HG03039 (cell line): ENCODE results near the gene LRRC10.
A peak's percentile ranks its signal among the peaks of the same experiment; 100 is the strongest.
"Not testable (repeated sequence)": the region's sequence is repeated elsewhere in the genome, so short reads cannot be mapped to it uniquely, and the experiment has no call there.

Experiments used
- ATAC-seq: cut with Tn5 transposase; IDR thresholded peaks from one replicate; pipeline ENCODE4 v1.9.1; 2021; ENCODE audit warnings: mild to moderate bottlenecking, moderate library complexity; ENCODE audit not compliant: unreplicated experiment

LRRC10 gene

DNA sequence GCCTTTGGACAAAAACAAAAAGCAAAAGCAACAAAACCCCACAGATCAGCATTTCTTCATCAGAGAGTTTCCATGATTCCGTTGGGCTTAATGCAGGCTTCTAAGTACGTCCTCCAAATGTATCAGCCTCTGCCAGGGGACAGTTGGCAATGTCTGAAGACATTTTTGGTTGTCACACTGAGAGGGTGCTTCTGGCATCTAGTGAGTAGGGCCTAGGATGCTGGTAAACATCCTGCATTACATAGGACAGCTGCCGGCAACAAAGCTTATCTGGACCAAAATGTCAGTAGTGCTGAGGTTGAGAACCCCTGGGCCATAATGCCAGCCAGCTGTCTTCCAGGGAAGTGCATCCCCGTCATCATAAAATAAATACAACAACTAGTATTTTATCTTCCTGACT lies 9.4 kb upstream of the LRRC10 start:
- ATAC-seq, result no peak

- no peak for ATAC-seq
Observed at GRCh38 chr12:69619050-69619449, 8.3 kb upstream of the LRRC10 start.

DNA sequence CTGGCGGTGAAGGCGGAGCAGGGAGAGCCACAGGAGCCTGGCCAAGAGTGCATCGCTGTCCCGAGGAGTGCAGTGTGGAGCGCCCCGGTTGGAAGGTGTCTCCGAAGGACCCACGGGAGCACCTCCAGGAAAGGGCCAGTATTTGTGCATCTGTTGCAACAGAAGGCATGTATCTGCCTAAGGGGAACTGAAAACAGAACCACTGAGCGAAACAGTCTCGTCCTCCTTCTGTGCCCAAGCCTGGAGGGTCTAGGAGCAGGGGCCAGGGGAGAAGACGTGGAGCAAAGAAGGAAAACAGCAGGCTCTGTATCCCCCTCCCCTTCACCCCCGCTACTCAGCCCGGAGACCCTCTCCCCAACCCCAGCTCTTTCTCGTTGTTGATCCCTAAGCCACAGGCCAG lies 5.3 kb upstream of the LRRC10 start:
- no peak for ATAC-seq

GRCh38 chr12:69613351-69613750 lies 2.6 kb upstream of the LRRC10 start:
- ATAC-seq, result no peak

GRCh38 chr12:69610126-69610525 lies 581 bp downstream of the LRRC10 start:
- no peak for ATAC-seq

- ATAC-seq, result no peak
Observed at GRCh38 chr12:69608114-69608513, 2.6 kb downstream of the LRRC10 start.

- ATAC-seq, result not testable (repeated sequence)
Observed at GRCh38 chr12:69604275-69604674, 6.4 kb downstream of the LRRC10 start.

DNA sequence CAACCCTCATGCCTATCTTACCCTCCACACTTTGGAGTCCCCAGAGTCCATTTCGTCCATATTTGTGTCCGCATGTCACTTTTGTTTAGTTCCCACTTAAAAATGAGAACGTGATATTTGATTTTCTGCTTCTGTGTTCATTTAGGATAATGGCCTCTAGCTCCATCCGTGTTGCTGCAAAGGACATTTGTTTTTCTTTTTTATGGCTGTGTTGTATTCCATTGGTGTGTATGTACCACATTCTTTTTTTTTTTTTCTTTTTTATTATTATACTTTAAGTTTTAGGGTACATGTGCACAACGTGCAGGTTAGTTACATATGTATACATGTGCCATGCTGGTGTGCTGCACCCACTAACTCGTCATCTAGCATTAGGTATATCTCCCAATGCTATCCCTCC lies 7.2 kb downstream of the LRRC10 start:
- not testable (repeated sequence) for ATAC-seq

GRCh38 chr12:69602954-69603353 lies 7.8 kb downstream of the LRRC10 start:
- ATAC-seq, result no peak

DNA sequence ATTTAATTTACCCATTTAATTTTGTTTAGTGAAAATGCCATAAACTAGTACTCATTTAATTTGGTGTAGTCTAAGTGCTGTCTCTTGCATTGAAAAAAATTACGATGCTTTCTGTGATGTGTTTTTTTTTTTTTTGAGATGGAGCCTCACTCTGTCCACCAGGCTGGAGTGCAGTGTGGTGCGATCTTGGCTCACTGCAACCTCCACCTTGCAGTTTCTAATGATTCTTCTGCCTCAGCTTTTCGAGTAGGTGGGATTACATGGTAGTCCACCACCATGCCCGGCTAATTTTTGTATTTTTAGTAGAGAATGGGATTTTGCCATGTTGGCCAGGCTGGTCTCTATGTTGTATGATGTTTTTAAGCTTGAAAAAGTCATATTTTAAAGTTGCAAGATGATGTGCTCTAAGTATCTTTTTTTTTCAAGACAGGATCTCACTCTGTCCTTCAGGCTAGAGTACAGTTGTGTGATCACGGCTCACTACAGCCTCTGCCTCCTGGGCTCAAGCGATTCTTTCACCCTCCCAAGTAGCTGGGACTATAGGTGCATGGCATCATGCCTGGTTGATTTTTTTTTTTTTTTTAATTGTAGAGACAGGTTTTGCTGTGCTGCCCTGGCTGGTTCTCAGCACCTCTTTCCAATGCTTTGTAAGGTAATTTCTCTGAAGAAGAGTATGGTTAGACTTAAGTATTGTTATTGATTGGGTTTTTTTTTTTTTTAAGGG lies 8.6 kb downstream of the LRRC10 start:
- no peak for ATAC-seq

DNA sequence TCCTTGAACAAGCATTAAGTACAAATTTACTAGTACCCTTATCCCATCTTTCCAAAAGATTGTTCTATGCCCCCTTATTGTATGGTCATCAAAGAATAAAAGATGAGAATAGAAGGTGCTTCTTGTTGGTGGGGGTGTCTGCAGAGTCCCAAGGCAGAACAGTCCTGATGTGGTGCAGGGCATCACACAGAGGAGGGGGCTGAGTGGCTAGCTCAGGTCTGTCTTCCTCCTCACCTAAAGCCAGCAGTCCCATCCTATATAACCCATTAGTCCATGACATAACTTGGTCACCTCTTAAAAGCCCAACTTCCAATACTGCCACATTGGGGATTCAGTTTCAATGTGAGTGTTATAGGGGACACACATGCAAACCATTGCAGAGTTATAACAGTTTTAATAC lies 9.9 kb downstream of the LRRC10 start:
- ATAC-seq, result no peak

DNA sequence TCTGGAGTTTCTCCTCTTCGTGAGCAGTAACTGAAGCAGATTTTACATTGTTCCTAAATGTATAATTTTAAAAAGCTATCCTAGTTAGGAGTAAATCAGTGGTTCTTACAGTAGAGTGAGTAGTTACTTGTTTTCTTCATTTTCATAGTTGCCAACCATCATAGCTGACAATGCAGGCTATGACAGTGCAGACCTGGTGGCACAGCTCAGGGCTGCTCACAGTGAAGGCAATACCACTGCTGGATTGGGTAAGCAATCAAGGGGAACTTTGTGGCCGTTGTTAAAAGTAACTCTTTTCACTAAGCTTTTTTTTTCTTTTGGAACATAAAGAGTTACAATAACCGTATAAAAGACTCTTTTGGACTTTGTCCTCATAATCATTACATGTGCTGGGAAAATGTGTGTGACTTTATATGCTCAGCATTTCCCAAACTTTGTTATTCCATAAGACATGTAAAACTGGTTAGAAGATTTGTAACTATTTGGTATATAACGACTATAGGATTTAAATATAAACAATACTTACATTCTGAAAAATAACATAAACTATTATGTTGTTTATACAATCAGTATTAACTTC lies 12.4 kb downstream of the LRRC10 start:
- ATAC-seq, result no peak

- ATAC-seq, result no peak
Observed at GRCh38 chr12:69595689-69596088, 15.0 kb downstream of the LRRC10 start.

GRCh38 chr12:69589082-69589481 lies 21.6 kb downstream of the LRRC10 start:
- no peak for ATAC-seq

GRCh38 chr12:69588527-69588926 lies 22.2 kb downstream of the LRRC10 start:
- ATAC-seq, result no peak

DNA sequence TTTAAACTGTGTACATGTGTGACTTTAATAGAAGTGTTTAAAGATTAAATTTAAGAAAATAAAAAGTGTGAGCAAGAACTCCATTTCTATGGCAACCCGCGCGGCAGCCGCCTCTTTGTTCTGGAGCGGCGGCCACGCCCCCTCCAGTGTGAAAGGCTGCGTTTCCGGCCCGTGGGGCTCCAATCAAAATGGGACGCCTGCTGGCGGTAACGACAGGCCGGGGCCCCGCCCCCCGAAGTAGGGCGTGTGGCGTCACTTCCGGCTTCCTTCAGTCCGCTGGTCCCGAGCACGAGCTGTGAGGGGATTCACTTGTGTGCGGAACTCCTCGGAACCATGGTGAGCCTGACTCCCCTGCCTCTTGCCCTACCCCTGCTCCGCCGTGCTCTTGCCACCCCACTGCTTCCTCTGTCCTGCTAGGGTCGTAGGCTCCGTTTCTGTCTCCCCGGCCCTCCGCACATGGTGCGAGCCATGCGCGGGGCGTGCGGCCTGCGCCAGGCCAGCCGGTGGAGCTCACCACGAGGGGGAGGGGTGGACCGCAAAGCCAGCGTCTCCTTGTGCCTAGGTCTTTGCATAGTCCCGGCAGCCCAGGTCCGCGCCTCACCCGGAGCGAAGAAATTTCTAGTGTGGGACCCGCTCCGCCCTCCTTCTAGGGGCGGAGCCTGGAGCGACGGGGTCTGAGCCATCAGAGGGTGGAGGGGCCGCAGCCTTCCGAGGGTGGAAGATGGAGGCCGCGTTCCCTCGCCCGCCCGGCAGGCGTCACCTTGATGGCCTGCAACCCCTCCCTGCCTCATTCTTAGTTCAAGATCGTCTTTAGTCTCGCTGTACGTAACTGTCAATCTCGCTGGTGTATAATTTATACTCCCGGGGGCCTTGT lies 25.3 kb downstream of the LRRC10 start, which contains the start of gene CCT2:
Gene CCT2, plus strand, starts transcription at position 271 of the 874 bp plus-strand sequence. Its CDS starts 63 bp downstream, at position 334.
- peak; percentile 97 for ATAC-seq

GRCh38 chr12:69583203-69583602 lies 27.5 kb downstream of the LRRC10 start:
- ATAC-seq, result no peak

DNA sequence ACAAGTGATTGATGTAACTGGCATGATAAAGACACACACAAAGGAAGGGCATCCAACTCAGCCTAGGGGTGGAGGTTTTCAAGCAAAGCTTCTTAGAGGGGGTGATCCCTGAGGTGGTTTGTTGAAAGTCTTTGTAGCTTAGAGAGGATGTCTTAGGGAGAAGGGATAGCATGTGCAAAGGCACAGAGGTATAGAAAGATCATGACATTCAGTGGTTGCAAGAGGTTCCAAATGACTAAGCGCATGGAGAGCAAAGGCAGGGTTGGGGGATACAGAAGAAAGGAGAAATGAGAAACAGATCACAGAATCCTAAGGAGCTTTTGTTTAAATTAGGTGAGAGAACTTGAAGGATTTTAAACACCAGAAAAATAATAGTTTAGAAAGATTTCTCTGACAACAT lies 30.6 kb downstream of the LRRC10 start:
- no peak for ATAC-seq

DNA sequence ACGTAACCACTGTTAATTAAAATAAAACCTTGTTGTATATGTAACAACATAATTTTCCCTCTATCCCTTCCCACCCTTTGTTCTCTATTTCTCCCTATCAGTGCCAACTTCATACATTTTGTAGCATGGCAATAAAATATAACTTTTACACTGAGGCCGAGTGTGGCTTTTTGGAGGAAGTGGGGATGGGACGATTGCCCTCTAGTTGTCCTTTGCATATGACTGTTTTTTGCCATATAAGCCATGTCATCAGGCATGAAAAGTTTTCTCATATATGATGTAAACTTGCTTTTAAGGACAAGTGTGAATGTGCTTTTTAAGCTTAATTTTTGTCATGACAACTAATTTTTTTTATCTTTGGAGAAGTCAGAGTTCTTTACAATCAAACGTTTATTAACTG lies 31.7 kb downstream of the LRRC10 start:
- ATAC-seq, result no peak

- no peak for ATAC-seq
Observed at GRCh38 chr12:69578283-69578682, 32.4 kb downstream of the LRRC10 start.

DNA sequence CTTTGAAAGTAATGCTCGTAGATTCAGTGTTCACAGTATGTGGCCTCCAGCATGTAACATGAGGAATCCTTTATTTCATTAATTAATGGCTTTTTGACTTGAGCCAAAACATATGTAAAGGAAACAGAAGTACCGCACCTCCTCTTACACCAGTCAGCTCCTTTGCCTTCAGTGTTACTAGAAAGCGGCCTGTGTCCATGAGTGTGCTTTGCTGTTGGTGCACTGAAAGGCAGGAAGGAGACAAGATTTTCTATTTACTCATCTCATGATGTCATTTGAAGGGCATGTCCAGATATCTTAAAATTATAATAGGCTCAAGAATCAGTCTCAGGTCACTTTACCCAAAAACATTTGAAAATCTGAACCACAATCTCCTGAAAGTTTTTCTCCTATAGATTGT lies 35.4 kb downstream of the LRRC10 start:
- ATAC-seq, result no peak
